ENCODE data around the gene KLHDC10. TPM values are rescaled to one million over a fixed set of nuclear protein-coding genes. Genes with fewer than 3 reads are reported as not detected.

KLHDC10 gene
- total and polyA plus RNA-seq, 2 donors (not counting 3 experiments of a cell fraction or from before 2014, with no cell fraction given), result 14.9 to 31.3 TPM

DNA sequence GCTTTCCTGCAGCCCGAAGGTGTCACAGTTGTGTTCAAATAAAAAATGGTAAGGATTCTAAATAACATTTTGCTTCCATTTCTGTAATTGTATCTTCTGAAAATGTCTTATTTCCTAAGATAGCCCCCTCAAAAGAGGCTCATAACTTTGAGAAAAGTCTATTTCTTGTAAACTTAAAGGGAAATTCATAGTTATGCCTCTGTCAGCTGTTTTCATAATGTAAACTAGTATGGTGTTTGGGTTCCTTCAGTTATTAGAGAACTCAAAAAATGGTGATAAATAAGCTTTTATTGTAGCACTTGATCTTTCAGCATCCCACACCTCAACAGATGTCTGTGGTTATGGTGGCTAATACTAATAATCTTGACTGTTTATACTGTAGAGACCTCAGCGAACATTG, 57.1 kb downstream of the KLHDC10 start:
- Histone ChIP-seq H3K4me2 (ENCODE audit: insufficient read depth, low read length) (no peak overlapping the region), H3K9me1 (replicated peaks; ENCODE audit: control insufficient read depth, extremely low read depth, insufficient read depth, low read length) (no peaks in the 10 kb centered on the region), H2AFZ (ENCODE audit: low read depth, low read length) (no peak overlapping the region), H3K4me1 (ENCODE audit: control insufficient read depth, extremely low read depth, insufficient read depth, low read length) (no peaks in the 10 kb centered on the region), H4K20me1 (replicated peaks; ENCODE audit: control insufficient read depth, extremely low read depth, insufficient read depth, low read length) (no peaks in the 10 kb centered on the region), H3K36me3 (ENCODE audit: control insufficient read depth in 2 of 2, extremely low read depth in 1 of 2, insufficient read depth in 2 of 2, low read length in 2 of 2) (peaks cover 9 to 13% of the 10 kb centered on the region in 2 experiments), H3K27me3 (ENCODE audit: control insufficient read depth in 2 of 2, insufficient read depth in 2 of 2, low read length in 2 of 2) (no peaks in the 10 kb centered on the region), H3K4me3 (replicated peaks in 1 of 3; ENCODE audit: insufficient read depth in 1 of 3, low read depth in 1 of 3, low read length in 3 of 3) (no peak overlapping the region), H3K9me3 (replicated peaks; ENCODE audit: control insufficient read depth, insufficient read depth, low read length) (no peaks in the 10 kb centered on the region), H3K79me2 (ENCODE audit: control insufficient read depth, insufficient read depth, low read length) (no peaks in the 10 kb centered on the region), H3K9ac (replicated peaks; ENCODE audit: extremely low read depth, insufficient read depth, low read length) (no peak overlapping the region), H3K27ac (ENCODE audit: insufficient read depth, low read depth, low read length) (no peak overlapping the region)
- no TSS peak for BruUV-seq (replicated peaks)
- CTCF ChIA-PET, result interaction anchor here (0.9 to 2.1 kb wide), 6 partner anchors 12 to 631 kb away, joined by 3 to 13 read pairs (median 4); no protein-coding TSS in a partner anchor
- TF ChIP-seq EZH2 (IDR thresholded peaks at IDR 0.05; ENCODE audit: borderline replicate concordance, low read depth, low read length, severe bottlenecking), result no peak
- intact Hi-C loops (cut with micrococcal nuclease) (no loop called here), dilution Hi-C loops (cut with MboI; ENCODE audit: extremely low pct_ligation_motif_present, low sequenced_read_pairs) (no loop called here)
- POLR2A ChIA-PET, result no interaction called here
- FAIRE-seq, result no peak
- no peak for DNase-seq (ENCODE audit: low read depth, low spot score)

DNA sequence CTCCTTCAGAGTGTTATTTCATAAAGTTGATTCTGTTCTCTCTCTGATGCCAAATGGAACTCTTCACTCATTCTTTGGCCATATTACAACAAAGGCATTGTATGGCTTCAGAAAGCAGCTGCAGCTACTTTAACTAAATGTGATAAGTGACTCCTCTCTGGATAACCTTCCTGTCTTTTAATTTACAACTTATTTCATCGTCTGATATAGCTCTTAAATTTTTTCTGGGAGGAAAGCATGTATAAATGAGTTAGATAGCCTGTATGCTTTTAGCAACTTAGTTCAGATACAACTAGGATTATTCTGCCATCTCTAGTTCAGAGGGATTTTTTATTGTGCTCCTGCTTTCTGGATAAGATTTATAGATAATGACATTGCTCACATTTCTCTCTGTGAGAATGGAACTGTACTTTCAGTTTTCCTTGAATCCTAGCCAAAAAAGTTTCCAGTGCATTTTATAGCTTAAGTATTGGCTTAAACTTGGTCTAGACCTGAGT, 57.5 kb downstream of the KLHDC10 start:
- Histone ChIP-seq H3K79me2 (ENCODE audit: control insufficient read depth, insufficient read depth, low read length) (no peaks in the 10 kb centered on the region), H3K9ac (replicated peaks; ENCODE audit: extremely low read depth, insufficient read depth, low read length) (no peak overlapping the region), H3K9me1 (replicated peaks; ENCODE audit: control insufficient read depth, extremely low read depth, insufficient read depth, low read length) (no peaks in the 10 kb centered on the region), H4K20me1 (replicated peaks; ENCODE audit: control insufficient read depth, extremely low read depth, insufficient read depth, low read length) (no peaks in the 10 kb centered on the region), H3K9me3 (replicated peaks; ENCODE audit: control insufficient read depth, insufficient read depth, low read length) (no peaks in the 10 kb centered on the region), H3K27ac (ENCODE audit: insufficient read depth, low read depth, low read length) (no peak overlapping the region), H3K4me1 (ENCODE audit: control insufficient read depth, extremely low read depth, insufficient read depth, low read length) (no peaks in the 10 kb centered on the region), H3K4me3 (replicated peaks in 1 of 3; ENCODE audit: insufficient read depth in 1 of 3, low read depth in 1 of 3, low read length in 3 of 3) (no peak overlapping the region), H2AFZ (ENCODE audit: low read depth, low read length) (no peak overlapping the region), H3K27me3 (ENCODE audit: control insufficient read depth in 2 of 2, insufficient read depth in 2 of 2, low read length in 2 of 2) (no peaks in the 10 kb centered on the region), H3K4me2 (ENCODE audit: insufficient read depth, low read length) (no peak overlapping the region), H3K36me3 (ENCODE audit: control insufficient read depth in 2 of 2, extremely low read depth in 1 of 2, insufficient read depth in 2 of 2, low read length in 2 of 2) (peaks cover 10 to 13% of the 10 kb centered on the region in 2 experiments)
- TF ChIP-seq FOS (IDR thresholded peaks at IDR 0.05; ENCODE audit: borderline replicate concordance, insufficient read depth, low read length) (no peak), MYC (IDR thresholded peaks at IDR 0.05; ENCODE audit: low read depth, low read length) (no peak), EZH2 (IDR thresholded peaks at IDR 0.05; ENCODE audit: borderline replicate concordance, low read depth, low read length, severe bottlenecking) (no peak), GATA2 (IDR thresholded peaks at IDR 0.05; ENCODE audit: insufficient read depth, insufficient read length, low read depth, low read length) (no peak), POLR2A (IDR thresholded peaks at IDR 0.05; ENCODE audit: low read depth, low read length) (no peak)
- TF ChIP-seq, protein P1, sequence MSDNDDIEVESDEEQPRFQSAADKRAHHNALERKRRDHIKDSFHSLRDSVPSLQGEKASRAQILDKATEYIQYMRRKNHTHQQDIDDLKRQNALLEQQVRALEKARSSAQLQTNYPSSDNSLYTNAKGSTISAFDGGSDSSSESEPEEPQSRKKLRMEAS (IDR thresholded peaks at IDR 0.05; ENCODE audit: insufficient read depth, insufficient read length), result no peak
- TF ChIP-seq, protein P2, sequence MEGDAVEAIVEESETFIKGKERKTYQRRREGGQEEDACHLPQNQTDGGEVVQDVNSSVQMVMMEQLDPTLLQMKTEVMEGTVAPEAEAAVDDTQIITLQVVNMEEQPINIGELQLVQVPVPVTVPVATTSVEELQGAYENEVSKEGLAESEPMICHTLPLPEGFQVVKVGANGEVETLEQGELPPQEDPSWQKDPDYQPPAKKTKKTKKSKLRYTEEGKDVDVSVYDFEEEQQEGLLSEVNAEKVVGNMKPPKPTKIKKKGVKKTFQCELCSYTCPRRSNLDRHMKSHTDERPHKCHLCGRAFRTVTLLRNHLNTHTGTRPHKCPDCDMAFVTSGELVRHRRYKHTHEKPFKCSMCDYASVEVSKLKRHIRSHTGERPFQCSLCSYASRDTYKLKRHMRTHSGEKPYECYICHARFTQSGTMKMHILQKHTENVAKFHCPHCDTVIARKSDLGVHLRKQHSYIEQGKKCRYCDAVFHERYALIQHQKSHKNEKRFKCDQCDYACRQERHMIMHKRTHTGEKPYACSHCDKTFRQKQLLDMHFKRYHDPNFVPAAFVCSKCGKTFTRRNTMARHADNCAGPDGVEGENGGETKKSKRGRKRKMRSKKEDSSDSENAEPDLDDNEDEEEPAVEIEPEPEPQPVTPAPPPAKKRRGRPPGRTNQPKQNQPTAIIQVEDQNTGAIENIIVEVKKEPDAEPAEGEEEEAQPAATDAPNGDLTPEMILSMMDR (IDR thresholded peaks at IDR 0.05; ENCODE audit: extremely low read depth in 1 of 2, insufficient read depth in 1 of 2, low read depth in 1 of 2, low read length in 2 of 2), result no peak
- dilution Hi-C loops (cut with MboI; ENCODE audit: extremely low pct_ligation_motif_present, low sequenced_read_pairs), result no loop called here
- ChIA-PET CTCF (interaction anchor here (0.9 to 2.1 kb wide), 7 partner anchors 12 to 630 kb away, joined by 3 to 13 read pairs (median 4); no protein-coding TSS in a partner anchor), POLR2A (no interaction called here)
- DNase-seq (ENCODE audit: low read depth, low spot score) (peak; percentile 79), FAIRE-seq (no peak)
- BruUV-seq (replicated peaks), result no TSS peak
- intact Hi-C loops (cut with micrococcal nuclease), result no loop called here

All from endothelial cell of umbilical vein (primary cell).